GM12878 (cell line): ENCODE measurements around the gene GALNS. TPM values are rescaled to one million over a fixed set of nuclear protein-coding genes. Genes with fewer than 3 reads are reported as not detected.

Source experiments
- CEBPZ ChIP-seq: fragments of 150-350 bp; IDR thresholded peaks from 2 replicates; pipeline ENCODE4 v1.6.1; 2016; ENCODE audit warnings: low read depth, low read length
- GABPA ChIP-seq: IDR thresholded peaks from 2 replicates; pipeline ENCODE4 v1.6.1; 2014; ENCODE audit warnings: antibody characterized with exemption, low read depth, mild to moderate bottlenecking, inconsistent platforms
- MYC ChIP-seq: IDR thresholded peaks from 2 replicates; pipeline ENCODE4 v1.6.1; 2011; ENCODE audit warnings: mild to moderate bottlenecking, low read length, moderate library complexity, inconsistent platforms; ENCODE audit not compliant: insufficient read depth, insufficient replicate concordance, insufficient read length, severe bottlenecking
- PAX8 ChIP-seq: fragments of 450-650 bp; IDR thresholded peaks from 2 replicates; pipeline ENCODE4 v1.6.1; 2017; ENCODE audit warnings: mild to moderate bottlenecking, moderate library complexity
- TCF12 ChIP-seq: IDR thresholded peaks from 2 replicates; pipeline ENCODE4 v1.6.1; 2011; ENCODE audit warnings: low read depth, mild to moderate bottlenecking, low read length
- TCF7 ChIP-seq: IDR thresholded peaks from 2 replicates; pipeline ENCODE4 v1.6.1; 2014; ENCODE audit warnings: antibody characterized with exemption, borderline replicate concordance
- USF2 ChIP-seq: IDR thresholded peaks from 2 replicates; pipeline ENCODE4 v1.6.1; 2011; ENCODE audit warnings: low read depth, low read length, improper control_type of control experiment, borderline replicate concordance
- YBX1 ChIP-seq: fragments of 450-650 bp; IDR thresholded peaks from 2 replicates; pipeline ENCODE4 v1.6.1; 2016; ENCODE audit warnings: antibody characterized with exemption
- polyA plus RNA-seq, 11 experiments: library from polyadenylated mRNA; depleted of rRNA in 4 of 11; unstranded in 6 of 11; stranded (reverse) in 5 of 11; fragments of >200 nt; fragmentation: Nextera tagmentation in 4 of 11; fragmentation: Illumina TruSeq in 1 of 11; extraction: Ambion mirVana in 4 of 11; extraction: Trizol in 1 of 11; gene quantifications; 1 replicate in 1 of 11; 2 replicates in 10 of 11; pipeline versions ENCODE4 v1.2.1 to v1.2.3, GENCODE V29; 2011 to 2016; ENCODE audit warnings: inconsistent platforms in 2 of 11, missing spikeins in 2 of 11, low read depth in 1 of 11
- total RNA-seq, 4 experiments: library from RNA; depleted of rRNA in 3 of 4; stranded (reverse); fragments of >200 nt in 3 of 4; fragmentation: Illumina TruSeq in 1 of 4; extraction: Trizol in 1 of 4; gene quantifications; 2 replicates each; pipeline versions ENCODE4 v1.2.1 to v1.2.3, GENCODE V29; 2013 to 2021

Gene GALNS
- total and polyA plus RNA-seq, 10 of the 15 experiments (the other 5 are each of a cell fraction or from before 2014, with no cell fraction given): 0.37 to 12.4 (median 5.3) TPM

- no peak for TF ChIP-seq YBX1
- TF ChIP-seq GABPA: no peak
- no peak for TF ChIP-seq CEBPZ
- TF ChIP-seq USF2: no peak
- TF ChIP-seq PAX8: no peak
- TF ChIP-seq TCF7: no peak
- TF ChIP-seq TCF12: no peak
- TF ChIP-seq MYC: no peak
These were observed 26.6 kb upstream of the GALNS start (continued) for GRCh38 chr16:88883117-88883895.
